Measurements from ENCODE around the gene NRCAM.

Gene NRCAM

GRCh38 chr7:108246227-108246837, 209.9 kb downstream of the NRCAM start:
- DNase-seq (ENCODE audit: low spot score) = peak; percentile 13

GRCh38 chr7:108245523-108246226, 210.6 kb downstream of the NRCAM start:
- no peak for DNase-seq (ENCODE audit: low spot score)

GRCh38 chr7:108244110-108244509, 212.1 kb downstream of the NRCAM start:
- DNase-seq (ENCODE audit: low spot score) = no peak

GRCh38 chr7:108239501-108240225, 216.6 kb downstream of the NRCAM start:
- DNase-seq (ENCODE audit: low spot score) = no peak

GRCh38 chr7:108236681-108237415, 219.4 kb downstream of the NRCAM start:
- DNase-seq (ENCODE audit: low spot score) = no peak

GRCh38 chr7:108235451-108236061, 220.7 kb downstream of the NRCAM start:
- no peak for DNase-seq (ENCODE audit: low spot score)

GRCh38 chr7:108234971-108235450, 221.2 kb downstream of the NRCAM start:
- DNase-seq (ENCODE audit: low spot score) = no peak

GRCh38 chr7:108234281-108234680, 222.0 kb downstream of the NRCAM start:
- DNase-seq (ENCODE audit: low spot score) = no peak

GRCh38 chr7:108232076-108232475, 224.2 kb downstream of the NRCAM start:
- DNase-seq (ENCODE audit: low spot score) = no peak

GRCh38 chr7:108231221-108231620, 225.0 kb downstream of the NRCAM start:
- DNase-seq (ENCODE audit: low spot score) = no peak

- DNase-seq (ENCODE audit: low spot score) = no peak
Observed at GRCh38 chr7:108227366-108227765, 228.9 kb downstream of the NRCAM start.

- DNase-seq (ENCODE audit: low spot score) = no peak
Observed at GRCh38 chr7:108226816-108227299, 229.4 kb downstream of the NRCAM start.

GRCh38 chr7:108225531-108226181, 230.6 kb downstream of the NRCAM start:
- no peak for DNase-seq (ENCODE audit: low spot score)

- no peak for DNase-seq (ENCODE audit: low spot score)
Observed at GRCh38 chr7:108224387-108224786, 231.8 kb downstream of the NRCAM start.

GRCh38 chr7:108222236-108222892, 233.9 kb downstream of the NRCAM start:
- no peak for DNase-seq (ENCODE audit: low spot score)

GRCh38 chr7:108211382-108212201, 244.6 kb downstream of the NRCAM start:
- DNase-seq (ENCODE audit: low spot score) = peak; percentile 4

GRCh38 chr7:108210796-108211195, 245.4 kb downstream of the NRCAM start:
- DNase-seq (ENCODE audit: low spot score) = no peak

- no peak for DNase-seq (ENCODE audit: low spot score)
Observed at GRCh38 chr7:108205311-108205710, 250.9 kb downstream of the NRCAM start.

GRCh38 chr7:108204281-108204796, 251.9 kb downstream of the NRCAM start:
- no peak for DNase-seq (ENCODE audit: low spot score)
